ENCODE data around the gene ARHGAP26. TPM values are rescaled to one million over a fixed set of nuclear protein-coding genes. Genes with fewer than 3 reads are reported as not detected.

Gene ARHGAP26
- total RNA-seq, 1 donor: 7.6 TPM

GRCh38 chr5:143140492-143141203 lies 370.5 kb downstream of the ARHGAP26 start:
- no peak for DNase-seq (ENCODE audit: insufficient read length, low spot score, missing footprints)
- H3K36me3 ChIP-seq (ENCODE audit: insufficient read depth, low read length): no peaks in the 10 kb centered on the region
- H3K27me3 ChIP-seq (ENCODE audit: insufficient read depth, low read length): no peaks in the 10 kb centered on the region
- no peak overlapping the region for H3K4me2 ChIP-seq (ENCODE audit: insufficient read depth, low read length)
- H3K79me2 ChIP-seq (ENCODE audit: insufficient read depth, low read length): no peaks in the 10 kb centered on the region
- H3K9me3 ChIP-seq (ENCODE audit: low read depth, low read length): no peaks in the 10 kb centered on the region
- H4K20me1 ChIP-seq (ENCODE audit: insufficient read depth, low read length): no peaks in the 10 kb centered on the region
- no peak for TF ChIP-seq CTCF (IDR thresholded peaks at IDR 0.05; ENCODE audit: extremely low read depth, low read depth, low read length)
- no peak overlapping the region for H3K27ac ChIP-seq (ENCODE audit: low read depth, low read length)
- no peak overlapping the region for H3K4me3 ChIP-seq (ENCODE audit: insufficient read depth, low read length)
- H3K4me1 ChIP-seq (ENCODE audit: insufficient read depth, low read length): peaks cover 29% of the 10 kb centered on the region
- no peak overlapping the region for H2AFZ ChIP-seq (ENCODE audit: low read length)

GRCh38 chr5:143141652-143142051 lies 371.5 kb downstream of the ARHGAP26 start:
- no peaks in the 10 kb centered on the region for H3K36me3 ChIP-seq (ENCODE audit: insufficient read depth, low read length)
- DNase-seq (ENCODE audit: insufficient read length, low spot score, missing footprints): no peak
- no peak for TF ChIP-seq CTCF (IDR thresholded peaks at IDR 0.05; ENCODE audit: extremely low read depth, low read depth, low read length)
- no peaks in the 10 kb centered on the region for H3K9me3 ChIP-seq (ENCODE audit: low read depth, low read length)
- no peaks in the 10 kb centered on the region for H3K27me3 ChIP-seq (ENCODE audit: insufficient read depth, low read length)
- no peak overlapping the region for H3K4me3 ChIP-seq (ENCODE audit: insufficient read depth, low read length)
- H3K27ac ChIP-seq (ENCODE audit: low read depth, low read length): no peak overlapping the region
- H3K79me2 ChIP-seq (ENCODE audit: insufficient read depth, low read length): no peaks in the 10 kb centered on the region
- no peaks in the 10 kb centered on the region for H4K20me1 ChIP-seq (ENCODE audit: insufficient read depth, low read length)
- peaks cover 34% of the 10 kb centered on the region for H3K4me1 ChIP-seq (ENCODE audit: insufficient read depth, low read length)
- H3K4me2 ChIP-seq (ENCODE audit: insufficient read depth, low read length): no peak overlapping the region
- no peak overlapping the region for H2AFZ ChIP-seq (ENCODE audit: low read length)

GRCh38 chr5:143142596-143143435 lies 372.6 kb downstream of the ARHGAP26 start:
- H3K27ac ChIP-seq (ENCODE audit: low read depth, low read length): peak overlapping the region; percentile 92
- no peak for DNase-seq (ENCODE audit: insufficient read length, low spot score, missing footprints)
- H3K4me1 ChIP-seq (ENCODE audit: insufficient read depth, low read length): peaks cover 40% of the 10 kb centered on the region
- H3K9me3 ChIP-seq (ENCODE audit: low read depth, low read length): no peaks in the 10 kb centered on the region
- no peaks in the 10 kb centered on the region for H4K20me1 ChIP-seq (ENCODE audit: insufficient read depth, low read length)
- no peak for TF ChIP-seq CTCF (IDR thresholded peaks at IDR 0.05; ENCODE audit: extremely low read depth, low read depth, low read length)
- peak overlapping the region; percentile 64 for H2AFZ ChIP-seq (ENCODE audit: low read length)
- no peak overlapping the region for H3K4me3 ChIP-seq (ENCODE audit: insufficient read depth, low read length)
- H3K79me2 ChIP-seq (ENCODE audit: insufficient read depth, low read length): no peaks in the 10 kb centered on the region
- peak overlapping the region; percentile 8 for H3K4me2 ChIP-seq (ENCODE audit: insufficient read depth, low read length)
- no peaks in the 10 kb centered on the region for H3K36me3 ChIP-seq (ENCODE audit: insufficient read depth, low read length)
- no peaks in the 10 kb centered on the region for H3K27me3 ChIP-seq (ENCODE audit: insufficient read depth, low read length)

- Histone ChIP-seq H3K27me3 (ENCODE audit: insufficient read depth, low read length) (no peaks in the 10 kb centered on the region), H4K20me1 (ENCODE audit: insufficient read depth, low read length) (no peaks in the 10 kb centered on the region), H3K4me2 (ENCODE audit: insufficient read depth, low read length) (peak overlapping the region; percentile 8), H3K4me3 (ENCODE audit: insufficient read depth, low read length) (no peak overlapping the region), H3K9me3 (ENCODE audit: low read depth, low read length) (no peaks in the 10 kb centered on the region), H3K36me3 (ENCODE audit: insufficient read depth, low read length) (no peaks in the 10 kb centered on the region), H2AFZ (ENCODE audit: low read length) (no peak overlapping the region), H3K79me2 (ENCODE audit: insufficient read depth, low read length) (no peaks in the 10 kb centered on the region), H3K4me1 (ENCODE audit: insufficient read depth, low read length) (peaks cover 52% of the 10 kb centered on the region), H3K27ac (ENCODE audit: low read depth, low read length) (peak overlapping the region; percentile 92)
- DNase-seq (ENCODE audit: insufficient read length, low spot score, missing footprints): peak; percentile 72
- no peak for TF ChIP-seq CTCF (IDR thresholded peaks at IDR 0.05; ENCODE audit: extremely low read depth, low read depth, low read length)
These were observed 373.8 kb downstream of the ARHGAP26 start for GRCh38 chr5:143143973-143144372.
